H1 (cell line): Measurements from ENCODE around the gene CLNS1A. TPM values are rescaled to one million over a fixed set of nuclear protein-coding genes. Genes with fewer than 3 reads are reported as not detected.

Experiments used
- CBX8 ChIP-seq: fragments of 300-800, 300-1000 bp; sonication (generic); IDR thresholded peaks from 2 replicates; pipeline ENCODE4 v1.7.1; 2016; ENCODE audit warnings: low read depth, low read length, borderline replicate concordance
- CHD1 ChIP-seq: IDR thresholded peaks from 2 replicates; pipeline ENCODE4 v1.6.1; 2012; ENCODE audit warnings: low read depth, low read length, improper control_type of control experiment
- EZH2 ChIP-seq: fragments of 200-600 bp; sonication (generic); IDR thresholded peaks from 2 replicates; pipeline ENCODE4 v1.7.1; 2012; ENCODE audit warnings: low read depth, mild to moderate bottlenecking, moderate library complexity, low read length, inconsistent platforms; ENCODE audit not compliant: severe bottlenecking
- POLR2AphosphoS5 ChIP-seq: IDR thresholded peaks from 2 replicates; pipeline ENCODE4 v1.6.1; 2011; ENCODE audit warnings: low read depth, low read length
- SAP30 ChIP-seq: fragments of 300-600 bp; sonication (generic); IDR thresholded peaks from 2 replicates; pipeline ENCODE4 v1.7.1; 2012; ENCODE audit warnings: low read length, moderate library complexity, mild to moderate bottlenecking, inconsistent platforms; ENCODE audit not compliant: insufficient read depth, insufficient replicate concordance
- SP1 ChIP-seq: IDR thresholded peaks from 2 replicates; pipeline ENCODE4 v1.6.1; 2011; ENCODE audit warnings: low read depth, low read length
- polyA plus RNA-seq, 7 experiments: library from polyadenylated mRNA; depleted of rRNA in 3 of 7; stranded (reverse) in 5 of 7; unstranded in 2 of 7; fragments of >200 nt in 5 of 7; fragments of 200-250 nt in 2 of 7; gene quantifications; 1 replicate in 5 of 7; 2 replicates in 1 of 7; 4 replicates in 1 of 7; pipeline versions ENCODE4 v1.2.1 to v1.2.3, GENCODE V29; 2011 to 2013; ENCODE audit warnings: missing spikeins in 2 of 7, mixed read lengths in 2 of 7
- total RNA-seq: library from RNA; stranded (reverse); fragmentation: NEBNext Ultra II Directional; extraction: Animal tissue kit (Norgen Biotek cat#: 25700); gene quantifications from 2 replicates; pipeline ENCODE4 v1.2.1, GENCODE V29; 2021

CLNS1A gene
- total and polyA plus RNA-seq, 2 of the 8 experiments (the other 6 are each of a cell fraction or from before 2014, with no cell fraction given): 136 to 177 TPM

DNA sequence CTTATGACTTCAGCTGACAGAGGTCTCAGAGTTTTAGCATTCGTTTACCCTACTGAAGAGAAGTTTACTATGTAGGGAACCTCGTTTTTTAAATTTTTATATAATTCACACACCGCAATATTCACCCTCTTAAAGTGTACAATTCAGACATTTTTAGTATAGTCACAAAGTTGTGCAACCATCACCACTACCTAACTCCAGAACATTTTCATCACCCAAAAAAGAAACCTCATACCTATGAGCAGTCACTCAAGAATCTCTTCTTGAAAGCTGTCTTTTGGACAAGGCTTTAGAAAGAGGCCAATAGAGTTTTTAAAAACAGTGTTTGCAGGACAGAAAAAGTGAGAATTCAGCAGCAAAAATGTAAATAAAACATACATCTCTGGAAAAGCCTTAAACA, 39.5 kb upstream of the CLNS1A start (continued):
- TF ChIP-seq SP1: no peak
- TF ChIP-seq EZH2: no peak
- TF ChIP-seq SAP30: no peak
- no peak for TF ChIP-seq CHD1
- TF ChIP-seq POLR2AphosphoS5: no peak
- TF ChIP-seq CBX8: no peak
